HepG2 (cell line): ENCODE results near the gene APC2. TPM values are rescaled to one million over a fixed set of nuclear protein-coding genes. Genes with fewer than 3 reads are reported as not detected.
A peak's percentile ranks its signal among the peaks of the same experiment; 100 is the strongest.

Experiments used
- ATAD3A ChIP-seq: sonication (generic); formaldehyde crosslinking; IDR thresholded peaks from 2 replicates; pipeline ENCODE4 v1.4.0; 2020; ENCODE audit warnings: missing genetic modification reagents
- BRD4 ChIP-seq: sonication (generic); formaldehyde crosslinking; IDR thresholded peaks from 2 replicates; pipeline ENCODE4 v1.4.0; 2020; ENCODE audit warnings: missing genetic modification reagents
- CEBPZ ChIP-seq: IDR thresholded peaks from 2 replicates; pipeline ENCODE4 v1.6.1; 2012; ENCODE audit warnings: low read length, improper control_type of control experiment
- DR1 ChIP-seq: sonication (generic); formaldehyde crosslinking; IDR thresholded peaks from 2 replicates; pipeline ENCODE4 v1.8.0; 2021; ENCODE audit warnings: mild to moderate bottlenecking, missing genetic modification reagents, inconsistent platforms
- ERF ChIP-seq: IDR thresholded peaks from 2 replicates; pipeline ENCODE4 v1.6.1; 2018; ENCODE audit warnings: missing biosample characterization, missing genetic modification reagents
- FOXP1 ChIP-seq, 2 experiments: fragments of 450-650 bp in 1 of 2; IDR thresholded peaks; 2 replicates each; pipeline ENCODE4 v1.6.1; 2017 to 2018; ENCODE audit warnings: antibody characterized with exemption in 1 of 2
- MXD4 ChIP-seq: IDR thresholded peaks from 2 replicates; pipeline ENCODE4 v1.6.1; 2016; ENCODE audit warnings: mild to moderate bottlenecking, missing biosample characterization, missing genetic modification reagents
- NFIB ChIP-seq: sonication (generic); formaldehyde crosslinking; IDR thresholded peaks from 2 replicates; pipeline ENCODE4 v1.9.0; 2021; ENCODE audit warnings: missing genetic modification reagents, mild to moderate bottlenecking, borderline replicate concordance
- SALL1 ChIP-seq: sonication (generic); formaldehyde crosslinking; IDR thresholded peaks from 2 replicates; pipeline ENCODE4 v1.8.0; 2022; ENCODE audit warnings: mild to moderate bottlenecking, missing genetic modification reagents
- SMYD3 ChIP-seq: sonication (generic); formaldehyde crosslinking; IDR thresholded peaks from 2 replicates; pipeline ENCODE4 v1.8.1; 2023; ENCODE audit warnings: mild to moderate bottlenecking, missing genetic modification reagents
- SNAI1 ChIP-seq: sonication (generic); formaldehyde crosslinking; IDR thresholded peaks from 2 replicates; pipeline ENCODE4 v1.5.0; 2020; ENCODE audit warnings: mild to moderate bottlenecking, missing genetic modification reagents, borderline replicate concordance
- TRIM24 ChIP-seq: sonication (generic); formaldehyde crosslinking; IDR thresholded peaks from 2 replicates; pipeline ENCODE4 v1.8.0; 2022; ENCODE audit warnings: mild to moderate bottlenecking, missing genetic modification reagents
- ZBED4 ChIP-seq: sonication (generic); formaldehyde crosslinking; IDR thresholded peaks from 2 replicates; pipeline ENCODE4 v1.4.0; 2020; ENCODE audit warnings: missing genetic modification reagents, borderline replicate concordance
- ZBTB21 ChIP-seq: sonication (generic); formaldehyde crosslinking; IDR thresholded peaks from 2 replicates; pipeline ENCODE4 v1.4.0; 2020; ENCODE audit warnings: missing genetic modification reagents
- ZMAT5 ChIP-seq: sonication (generic); formaldehyde crosslinking; IDR thresholded peaks from 2 replicates; pipeline ENCODE4 v1.5.0; 2020; ENCODE audit warnings: mild to moderate bottlenecking, low read depth, missing genetic modification reagents, borderline replicate concordance
- ZNF225 ChIP-seq: sonication (generic); formaldehyde crosslinking; IDR thresholded peaks from 2 replicates; pipeline ENCODE4 v1.4.0; 2020; ENCODE audit warnings: mild to moderate bottlenecking, missing genetic modification reagents
- ZNF558 ChIP-seq: sonication (generic); formaldehyde crosslinking; IDR thresholded peaks from 2 replicates; pipeline ENCODE4 v1.9.0; 2022; ENCODE audit warnings: mild to moderate bottlenecking, missing genetic modification reagents, borderline replicate concordance
- ZNF672 ChIP-seq: sonication (generic); formaldehyde crosslinking; IDR thresholded peaks from 2 replicates; pipeline ENCODE4 v1.8.1; 2022; ENCODE audit warnings: missing genetic modification reagents
- polyA plus RNA-seq, 8 experiments: library from polyadenylated mRNA; depleted of rRNA in 3 of 8; stranded (reverse) in 7 of 8; unstranded in 1 of 8; fragments of >200 nt; fragmentation: Illumina TruSeq in 4 of 8; extraction: Trizol in 4 of 8; gene quantifications; 2 replicates each; pipeline versions ENCODE4 v1.2.1 to v1.2.3, GENCODE V29; 2011 to 2016; ENCODE audit warnings: low read depth in 4 of 8, missing spikeins in 1 of 8, mixed read lengths in 1 of 8; ENCODE audit not compliant: insufficient read depth in 1 of 8
- total RNA-seq, 5 experiments: library from RNA; depleted of rRNA; stranded (reverse); fragments of >200 nt; fragmentation: Illumina TruSeq; extraction: Trizol; gene quantifications; 2 replicates each; pipeline ENCODE4 v1.2.3, GENCODE V29; 2016; ENCODE audit warnings: low read depth in 1 of 5
- TF ChIP-seq, protein P1 (sequence below): fragments of 450-650 bp; IDR thresholded peaks from 2 replicates; pipeline ENCODE4 v1.6.1; 2017
- TF ChIP-seq, protein P2 (sequence below): sonication (generic); formaldehyde crosslinking; IDR thresholded peaks from 2 replicates; pipeline ENCODE4 v1.5.0; 2020; ENCODE audit warnings: missing genetic modification reagents

APC2 gene
- total and polyA plus RNA-seq, 2 of the 13 experiments (the other 11 are each of a cell fraction or from before 2014, with no cell fraction given): 0.08 to 0.22 TPM

DNA sequence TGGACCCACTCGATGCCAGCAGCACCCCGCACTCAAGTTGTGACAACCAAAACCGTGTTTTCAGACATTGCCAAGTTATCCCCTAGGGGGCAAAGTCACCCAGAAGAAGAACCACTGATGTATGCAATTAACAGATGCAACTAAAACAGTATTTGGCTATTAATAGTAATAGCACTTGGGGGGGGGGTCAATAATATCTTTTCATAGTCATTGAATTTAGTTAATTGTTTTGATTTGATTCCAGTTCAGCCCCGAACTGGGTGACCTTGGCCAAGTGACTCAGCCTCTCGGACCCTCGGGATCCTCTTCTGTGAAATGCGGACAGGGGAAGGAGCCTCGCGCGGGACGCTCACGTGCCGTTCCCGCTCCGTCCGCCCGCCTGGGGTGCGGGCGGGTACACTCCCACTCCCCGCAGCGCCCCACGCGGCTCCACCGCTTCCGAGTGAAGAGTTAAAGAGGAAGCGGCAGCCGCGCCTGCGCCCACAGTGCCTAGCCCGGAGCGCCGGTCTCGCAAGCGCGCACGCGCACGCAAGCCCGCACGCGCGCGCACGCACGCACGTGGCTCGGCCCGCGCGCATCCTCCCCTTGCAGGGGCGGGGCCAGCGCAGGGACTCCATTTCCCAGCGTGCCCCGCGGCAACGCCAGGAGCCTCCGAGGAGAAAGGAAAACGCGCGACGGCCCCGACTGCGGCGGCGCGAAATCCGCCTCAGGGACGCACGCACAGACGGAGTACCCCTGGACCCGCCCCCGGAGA, 43.0 kb upstream of the APC2 start (continued):
- TF ChIP-seq, protein P1, sequence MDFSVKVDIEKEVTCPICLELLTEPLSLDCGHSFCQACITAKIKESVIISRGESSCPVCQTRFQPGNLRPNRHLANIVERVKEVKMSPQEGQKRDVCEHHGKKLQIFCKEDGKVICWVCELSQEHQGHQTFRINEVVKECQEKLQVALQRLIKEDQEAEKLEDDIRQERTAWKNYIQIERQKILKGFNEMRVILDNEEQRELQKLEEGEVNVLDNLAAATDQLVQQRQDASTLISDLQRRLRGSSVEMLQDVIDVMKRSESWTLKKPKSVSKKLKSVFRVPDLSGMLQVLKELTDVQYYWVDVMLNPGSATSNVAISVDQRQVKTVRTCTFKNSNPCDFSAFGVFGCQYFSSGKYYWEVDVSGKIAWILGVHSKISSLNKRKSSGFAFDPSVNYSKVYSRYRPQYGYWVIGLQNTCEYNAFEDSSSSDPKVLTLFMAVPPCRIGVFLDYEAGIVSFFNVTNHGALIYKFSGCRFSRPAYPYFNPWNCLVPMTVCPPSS: no peak
- TF ChIP-seq ERF (CRISPR knock-in tag) (no peak), ZBTB21 (no peak), SMYD3 (CRISPR knock-in tag) (no peak), TRIM24 (CRISPR knock-in tag) (no peak), FOXP1 (IDR thresholded peaks at IDR 0.05) (no peak), FOXP1 (CRISPR knock-in tag; IDR thresholded peaks at IDR 0.05) (no peak), ZNF225 (no peak), SALL1 (peak; percentile 16; the same call in 1 of the 2 replicates), NFIB (CRISPR knock-in tag) (no peak), SNAI1 (no peak; the same call in 1 of the 2 replicates), ZMAT5 (no peak), CEBPZ (no peak), ZNF558 (CRISPR knock-in tag) (no peak; the same call in 1 of the 2 replicates), DR1 (CRISPR knock-in tag) (0 out of 2 replicates have a peak, but pooled peaks have one; percentile 25), BRD4 (CRISPR knock-in tag) (no peak), ATAD3A (CRISPR knock-in tag) (no peak), ZNF672 (CRISPR knock-in tag) (no peak), ZBED4 (CRISPR knock-in tag) (no peak), MXD4 (peak; percentile 58; the same call in 1 of the 2 replicates)
- TF ChIP-seq, protein P2, sequence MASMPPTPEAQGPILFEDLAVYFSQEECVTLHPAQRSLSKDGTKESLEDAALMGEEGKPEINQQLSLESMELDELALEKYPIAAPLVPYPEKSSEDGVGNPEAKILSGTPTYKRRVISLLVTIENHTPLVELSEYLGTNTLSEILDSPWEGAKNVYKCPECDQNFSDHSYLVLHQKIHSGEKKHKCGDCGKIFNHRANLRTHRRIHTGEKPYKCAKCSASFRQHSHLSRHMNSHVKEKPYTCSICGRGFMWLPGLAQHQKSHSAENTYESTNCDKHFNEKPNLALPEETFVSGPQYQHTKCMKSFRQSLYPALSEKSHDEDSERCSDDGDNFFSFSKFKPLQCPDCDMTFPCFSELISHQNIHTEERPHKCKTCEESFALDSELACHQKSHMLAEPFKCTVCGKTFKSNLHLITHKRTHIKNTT (CRISPR knock-in tag): no peak
